Upper lobe of right lung (tissue), 1 donor: ENCODE data around the gene EYS. TPM values are rescaled to one million over a fixed set of nuclear protein-coding genes. Genes with fewer than 3 reads are reported as not detected.

Experiments used
- ATAC-seq: fragments of 200-7000 bp; cut with Tn5 transposase; one replicate; pipeline ENCODE4 v1.9.1; 2020; ENCODE audit warnings: mild to moderate bottlenecking, moderate library complexity
- DNase-seq: peaks from one replicate; pipeline ENCODE4 v3.0.0-alpha.2; 2020
- H3K27ac ChIP-seq: fragments of 200-600 bp; one replicate; pipeline ENCODE4 v1.8.0; 2022
- H3K27me3 ChIP-seq: fragments of 200-600 bp; one replicate; pipeline ENCODE4 v1.8.0; 2022; ENCODE audit warnings: mild to moderate bottlenecking
- H3K36me3 ChIP-seq: fragments of 200-600 bp; one replicate; pipeline ENCODE4 v1.8.0; 2022
- H3K4me1 ChIP-seq: fragments of 200-600 bp; one replicate; pipeline ENCODE4 v1.8.0; 2022
- H3K4me3 ChIP-seq: fragments of 200-600 bp; one replicate; pipeline ENCODE4 v1.8.0; 2022; ENCODE audit warnings: mild to moderate bottlenecking
- H3K9me3 ChIP-seq: fragments of 200-600 bp; one replicate; pipeline ENCODE4 v1.8.0; 2022
- intact Hi-C: fragments of 100-400 bp; cut with DNase I; formaldehyde crosslinking; loops from one replicate; pipeline ENCODE4 v1.11.0; 2022
- total RNA-seq: library from RNA; stranded (reverse); fragmentation: NEBNext Ultra II Directional; extraction: Animal tissue kit (Norgen Biotek cat#: 25700); gene quantifications from one replicate; pipeline ENCODE4 v1.2.1, GENCODE V29; 2021
- TF ChIP-seq, protein P1 (sequence below): fragments of 200-600 bp; IDR thresholded peaks from one replicate; pipeline ENCODE4 v1.8.0; 2022; ENCODE audit warnings: antibody characterized with exemption
- donor health status: DM: no; HTN: yes; CAD: no; lungs with severe emphysema.

EYS gene
- total RNA-seq, 1 donor from 2014 or later, result not detected

DNA sequence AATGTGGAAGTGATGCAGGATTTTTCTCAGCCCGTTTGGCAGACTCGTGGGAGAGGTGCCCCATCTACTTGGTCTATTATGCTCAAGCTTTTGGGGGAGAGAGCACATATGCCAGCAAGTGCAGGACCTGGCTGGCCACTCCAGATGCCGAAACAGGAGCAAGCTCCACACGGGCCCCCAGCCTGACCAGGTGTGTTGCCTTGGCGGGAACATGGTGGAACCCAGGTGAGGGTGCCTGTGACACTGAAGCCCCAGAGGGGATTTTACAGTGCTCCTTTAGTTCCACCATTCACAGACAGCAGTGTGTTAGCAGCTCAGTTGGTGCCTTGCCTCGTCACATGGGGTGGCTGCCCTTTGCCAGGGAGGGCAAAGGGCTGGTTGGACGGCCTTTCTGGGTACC lies 798.9 kb downstream of the EYS start:
- H3K36me3 ChIP-seq, result no peaks in the 10 kb centered on the region
- H3K4me3 ChIP-seq, result no peak overlapping the region
- no peaks in the 10 kb centered on the region for H3K4me1 ChIP-seq
- TF ChIP-seq, protein P1, sequence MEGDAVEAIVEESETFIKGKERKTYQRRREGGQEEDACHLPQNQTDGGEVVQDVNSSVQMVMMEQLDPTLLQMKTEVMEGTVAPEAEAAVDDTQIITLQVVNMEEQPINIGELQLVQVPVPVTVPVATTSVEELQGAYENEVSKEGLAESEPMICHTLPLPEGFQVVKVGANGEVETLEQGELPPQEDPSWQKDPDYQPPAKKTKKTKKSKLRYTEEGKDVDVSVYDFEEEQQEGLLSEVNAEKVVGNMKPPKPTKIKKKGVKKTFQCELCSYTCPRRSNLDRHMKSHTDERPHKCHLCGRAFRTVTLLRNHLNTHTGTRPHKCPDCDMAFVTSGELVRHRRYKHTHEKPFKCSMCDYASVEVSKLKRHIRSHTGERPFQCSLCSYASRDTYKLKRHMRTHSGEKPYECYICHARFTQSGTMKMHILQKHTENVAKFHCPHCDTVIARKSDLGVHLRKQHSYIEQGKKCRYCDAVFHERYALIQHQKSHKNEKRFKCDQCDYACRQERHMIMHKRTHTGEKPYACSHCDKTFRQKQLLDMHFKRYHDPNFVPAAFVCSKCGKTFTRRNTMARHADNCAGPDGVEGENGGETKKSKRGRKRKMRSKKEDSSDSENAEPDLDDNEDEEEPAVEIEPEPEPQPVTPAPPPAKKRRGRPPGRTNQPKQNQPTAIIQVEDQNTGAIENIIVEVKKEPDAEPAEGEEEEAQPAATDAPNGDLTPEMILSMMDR, result no peak
- ATAC-seq, result no peak
- no peak overlapping the region for H3K27ac ChIP-seq
- intact Hi-C loops, result no loop called here
- no peaks in the 10 kb centered on the region for H3K9me3 ChIP-seq
- no peak for DNase-seq
- no peaks in the 10 kb centered on the region for H3K27me3 ChIP-seq

- Histone ChIP-seq H3K4me3 (no peak overlapping the region), H3K36me3 (no peaks in the 10 kb centered on the region), H3K4me1 (no peaks in the 10 kb centered on the region), H3K9me3 (no peaks in the 10 kb centered on the region), H3K27ac (no peak overlapping the region), H3K27me3 (no peaks in the 10 kb centered on the region)
- DNase-seq (no peak), ATAC-seq (no peak)
- TF ChIP-seq, protein P1, result no peak
- intact Hi-C loops, result no loop called here
Measured at GRCh38 chr6:64904616-64905015, 802.4 kb downstream of the EYS start.

DNA sequence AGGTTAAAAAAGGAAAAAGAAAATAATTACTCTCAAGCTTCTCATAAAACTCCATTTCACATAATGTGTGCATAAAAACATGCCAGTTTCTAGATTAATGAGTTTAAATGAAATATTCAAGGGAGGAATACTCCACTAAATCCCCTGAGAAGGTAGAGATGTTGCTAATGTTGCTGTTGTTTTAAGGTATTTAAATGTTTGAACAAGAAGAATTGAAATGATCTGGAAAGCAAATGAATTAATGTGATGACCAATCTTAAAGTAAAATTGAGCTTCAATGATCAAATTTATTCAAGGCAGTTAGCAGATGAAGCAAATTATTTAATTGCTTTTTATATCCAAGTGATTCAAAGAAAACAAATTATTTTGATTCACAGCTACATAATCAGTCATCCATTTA lies 804.4 kb downstream of the EYS start:
- Histone ChIP-seq H3K4me1 (no peaks in the 10 kb centered on the region), H3K36me3 (no peaks in the 10 kb centered on the region), H3K9me3 (no peaks in the 10 kb centered on the region), H3K27me3 (no peaks in the 10 kb centered on the region), H3K4me3 (no peak overlapping the region), H3K27ac (no peak overlapping the region)
- intact Hi-C loops, result no loop called here
- DNase-seq, result no peak
- TF ChIP-seq, protein P1, result no peak
- no peak for ATAC-seq

GRCh38 chr6:64896939-64897338 lies 810.1 kb downstream of the EYS start:
- H3K36me3 ChIP-seq, result no peaks in the 10 kb centered on the region
- intact Hi-C loops, result no loop called here
- TF ChIP-seq, protein P1, result no peak
- H3K4me3 ChIP-seq, result no peak overlapping the region
- H3K4me1 ChIP-seq, result no peaks in the 10 kb centered on the region
- H3K27me3 ChIP-seq, result no peaks in the 10 kb centered on the region
- H3K9me3 ChIP-seq, result no peaks in the 10 kb centered on the region
- no peak overlapping the region for H3K27ac ChIP-seq
- DNase-seq, result no peak
- no peak for ATAC-seq

DNA sequence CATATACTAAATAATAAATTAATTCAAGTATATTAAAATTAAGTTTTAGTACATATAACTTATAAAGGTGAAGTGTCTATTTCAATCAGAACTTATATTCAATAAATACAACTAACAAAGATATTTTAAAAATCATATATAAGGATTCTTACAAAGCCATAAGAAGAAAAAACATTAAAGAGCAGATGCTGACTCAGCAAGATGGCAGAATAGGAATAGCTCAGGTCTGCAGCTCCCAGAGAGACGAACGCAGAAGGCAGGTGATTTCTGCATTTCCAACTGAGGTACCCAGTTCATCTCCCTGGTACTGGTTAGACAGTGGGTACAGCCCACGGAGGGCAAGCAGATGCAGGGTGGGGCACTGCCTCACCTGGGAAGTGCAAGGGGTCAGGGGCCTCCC lies 811.1 kb downstream of the EYS start:
- no peaks in the 10 kb centered on the region for H3K36me3 ChIP-seq
- intact Hi-C loops, result no loop called here
- H3K27ac ChIP-seq, result no peak overlapping the region
- TF ChIP-seq, protein P1, result no peak
- no peaks in the 10 kb centered on the region for H3K27me3 ChIP-seq
- ATAC-seq, result no peak
- no peak overlapping the region for H3K4me3 ChIP-seq
- no peak for DNase-seq
- H3K9me3 ChIP-seq, result no peaks in the 10 kb centered on the region
- no peaks in the 10 kb centered on the region for H3K4me1 ChIP-seq

GRCh38 chr6:64890609-64891008 lies 816.4 kb downstream of the EYS start:
- no peak overlapping the region for H3K27ac ChIP-seq
- TF ChIP-seq, protein P1, result no peak
- DNase-seq (no peak), ATAC-seq (no peak)
- H3K27me3 ChIP-seq, result no peaks in the 10 kb centered on the region
- H3K36me3 ChIP-seq, result no peaks in the 10 kb centered on the region
- intact Hi-C loops, result no loop called here
- H3K4me1 ChIP-seq, result no peaks in the 10 kb centered on the region
- H3K4me3 ChIP-seq, result no peak overlapping the region
- no peaks in the 10 kb centered on the region for H3K9me3 ChIP-seq
